ENCODE data around the gene TMEM44. TPM values are rescaled to one million over a fixed set of nuclear protein-coding genes. Genes with fewer than 3 reads are reported as not detected.

The TMEM44 gene
- total and polyA plus RNA-seq, 10 donors, result 5.5 to 30.3 (median 22.1) TPM

DNA sequence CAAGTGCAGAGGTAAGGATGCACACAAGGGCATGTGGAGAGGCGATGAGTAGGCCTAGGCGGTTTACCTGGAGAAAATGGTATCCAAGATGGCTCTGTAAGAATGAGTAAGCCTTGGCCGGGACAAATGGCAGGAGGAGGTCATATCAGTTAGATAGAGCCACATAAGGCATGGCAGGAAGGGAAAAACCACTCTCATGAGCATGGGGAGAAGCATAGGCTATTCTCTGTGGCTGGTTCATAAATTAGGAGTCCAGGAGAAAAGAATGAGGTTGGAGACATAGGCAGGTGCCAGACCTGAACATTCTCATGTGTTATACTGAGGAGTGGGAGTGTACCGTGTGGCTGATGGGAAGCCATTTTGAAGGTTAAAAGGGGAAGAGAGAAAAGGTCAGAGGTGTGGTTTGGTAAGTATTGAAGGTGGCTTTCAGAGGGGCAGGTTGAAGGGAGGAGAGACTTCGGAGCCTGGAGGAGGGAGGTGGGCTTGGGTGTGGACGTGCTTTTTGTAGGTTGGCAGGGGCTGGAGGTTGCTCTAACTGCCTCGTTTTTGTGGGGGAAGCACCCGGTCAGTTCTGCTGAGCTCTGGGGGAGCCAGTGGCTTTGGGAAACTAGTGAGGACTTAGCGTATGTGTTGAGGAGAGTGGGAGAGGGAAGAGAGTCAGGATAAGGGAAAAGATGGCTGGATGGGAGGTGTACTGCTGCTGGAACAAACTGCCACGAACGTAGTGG lies 47.8 kb upstream of the TMEM44 start:
- no peaks in the 10 kb centered on the region for H3K36me3 ChIP-seq
- H3K4me1 ChIP-seq, result peaks cover 13 to 39% (median 26%) of the 10 kb centered on the region in 6 donors
- H3K9me3 ChIP-seq, result no peaks in the 10 kb centered on the region
- H3K27me3 ChIP-seq (replicated peaks in 1 of 7), result no peaks in the 10 kb centered on the region
- no peak overlapping the region for H3K4me3 ChIP-seq
- TF ChIP-seq POLR2A (IDR thresholded peaks at IDR 0.05) (no peak), POLR2AphosphoS5 (IDR thresholded peaks at IDR 0.05) (no peak)
- TF ChIP-seq, protein P1, sequence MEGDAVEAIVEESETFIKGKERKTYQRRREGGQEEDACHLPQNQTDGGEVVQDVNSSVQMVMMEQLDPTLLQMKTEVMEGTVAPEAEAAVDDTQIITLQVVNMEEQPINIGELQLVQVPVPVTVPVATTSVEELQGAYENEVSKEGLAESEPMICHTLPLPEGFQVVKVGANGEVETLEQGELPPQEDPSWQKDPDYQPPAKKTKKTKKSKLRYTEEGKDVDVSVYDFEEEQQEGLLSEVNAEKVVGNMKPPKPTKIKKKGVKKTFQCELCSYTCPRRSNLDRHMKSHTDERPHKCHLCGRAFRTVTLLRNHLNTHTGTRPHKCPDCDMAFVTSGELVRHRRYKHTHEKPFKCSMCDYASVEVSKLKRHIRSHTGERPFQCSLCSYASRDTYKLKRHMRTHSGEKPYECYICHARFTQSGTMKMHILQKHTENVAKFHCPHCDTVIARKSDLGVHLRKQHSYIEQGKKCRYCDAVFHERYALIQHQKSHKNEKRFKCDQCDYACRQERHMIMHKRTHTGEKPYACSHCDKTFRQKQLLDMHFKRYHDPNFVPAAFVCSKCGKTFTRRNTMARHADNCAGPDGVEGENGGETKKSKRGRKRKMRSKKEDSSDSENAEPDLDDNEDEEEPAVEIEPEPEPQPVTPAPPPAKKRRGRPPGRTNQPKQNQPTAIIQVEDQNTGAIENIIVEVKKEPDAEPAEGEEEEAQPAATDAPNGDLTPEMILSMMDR (IDR thresholded peaks at IDR 0.05 in 8 of 11, conservative IDR thresholded peaks at IDR 0.05 in 3 of 11), result no peak
- 74 to 87% (median 84%) methylated on average over 11 of the region's 11 CpGs for WGBS, 5 donors
- no peak for DNase-seq
- intact Hi-C loops (cut with DNase I; ENCODE audit: low total_unique reads), result loop anchor here (5.0 to 10.0 kb wide), 3 partner anchors 274 to 581 kb away; no protein-coding TSS in a partner anchor
- no peak overlapping the region for H3K27ac ChIP-seq

DNA sequence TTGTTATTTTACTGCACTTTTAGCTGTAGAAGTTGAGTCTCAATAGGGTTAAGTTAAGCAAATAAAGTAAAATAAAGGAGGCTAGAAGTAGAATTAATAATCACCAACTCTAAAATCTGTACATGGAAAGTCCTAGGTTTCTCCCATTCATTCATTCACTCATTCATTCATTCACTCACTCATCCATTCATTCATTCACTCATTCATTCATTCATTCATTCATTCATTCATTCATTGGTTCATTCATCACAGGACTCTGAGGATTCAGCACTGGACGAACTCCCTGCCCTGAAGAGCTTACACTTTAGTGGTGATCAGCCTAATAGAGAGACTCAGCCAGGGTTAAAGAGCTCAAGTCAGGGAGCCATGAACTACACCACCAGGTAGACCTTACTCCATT lies 43.3 kb upstream of the TMEM44 start:
- Histone ChIP-seq H3K27me3 (replicated peaks in 1 of 7) (no peaks in the 10 kb centered on the region), H3K36me3 (no peaks in the 10 kb centered on the region), H3K4me1 (peaks cover 0 to 13% (median 8%) of the 10 kb centered on the region in 6 donors), H3K9me3 (no peaks in the 10 kb centered on the region), H3K27ac (no peak overlapping the region), H3K4me3 (no peak overlapping the region)
- DNase-seq, result no peak
- 76 to 92% (median 84%) methylated on average over 1 of the region's 1 CpG for WGBS, 5 donors
- TF ChIP-seq POLR2AphosphoS5 (IDR thresholded peaks at IDR 0.05) (no peak), POLR2A (IDR thresholded peaks at IDR 0.05) (no peak)
- TF ChIP-seq, protein P1 (IDR thresholded peaks at IDR 0.05 in 8 of 11, conservative IDR thresholded peaks at IDR 0.05 in 3 of 11), result no peak
- intact Hi-C loops (cut with DNase I; ENCODE audit: low total_unique reads), result loop anchor here (10.0 kb wide), 1 partner anchor 848 kb away; no protein-coding TSS in a partner anchor

DNA sequence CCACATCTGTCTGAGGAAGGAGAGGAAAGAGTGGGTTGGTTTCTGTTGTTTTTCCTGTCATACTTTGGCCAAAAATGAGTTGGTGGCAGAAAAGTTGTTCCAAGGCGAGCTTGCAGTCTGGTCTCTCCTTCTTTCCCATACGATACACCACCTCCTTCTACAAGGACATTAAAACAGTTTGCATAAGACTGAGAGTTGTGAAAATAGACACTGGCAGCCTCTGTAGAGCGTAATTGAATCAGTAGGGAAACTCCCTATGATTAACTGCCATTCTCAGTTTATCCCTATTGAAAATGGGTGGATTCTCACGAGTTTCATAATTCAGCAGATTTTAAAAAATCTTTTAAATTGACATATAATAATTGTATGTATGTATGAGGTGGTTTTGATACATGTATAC lies 42.5 kb upstream of the TMEM44 start:
- Histone ChIP-seq H3K27ac (no peak overlapping the region), H3K27me3 (replicated peaks in 1 of 7) (no peaks in the 10 kb centered on the region), H3K36me3 (no peaks in the 10 kb centered on the region), H3K4me3 (no peak overlapping the region), H3K4me1 (peaks cover 7 to 21% (median 16%) of the 10 kb centered on the region in 6 donors), H3K9me3 (no peaks in the 10 kb centered on the region)
- TF ChIP-seq POLR2A (IDR thresholded peaks at IDR 0.05), result no peak
- TF ChIP-seq, protein P1 (IDR thresholded peaks at IDR 0.05 in 8 of 11, conservative IDR thresholded peaks at IDR 0.05 in 3 of 11), result no peak
- TF ChIP-seq POLR2AphosphoS5 (IDR thresholded peaks at IDR 0.05), result no peak
- intact Hi-C loops (cut with DNase I; ENCODE audit: low total_unique reads), result loop anchor here (10.0 kb wide), 1 partner anchor 849 kb away; no protein-coding TSS in a partner anchor
- WGBS, 5 donors, result 40 to 78% (median 45%) methylated on average over 4 of the region's 4 CpGs
- no peak for DNase-seq

DNA sequence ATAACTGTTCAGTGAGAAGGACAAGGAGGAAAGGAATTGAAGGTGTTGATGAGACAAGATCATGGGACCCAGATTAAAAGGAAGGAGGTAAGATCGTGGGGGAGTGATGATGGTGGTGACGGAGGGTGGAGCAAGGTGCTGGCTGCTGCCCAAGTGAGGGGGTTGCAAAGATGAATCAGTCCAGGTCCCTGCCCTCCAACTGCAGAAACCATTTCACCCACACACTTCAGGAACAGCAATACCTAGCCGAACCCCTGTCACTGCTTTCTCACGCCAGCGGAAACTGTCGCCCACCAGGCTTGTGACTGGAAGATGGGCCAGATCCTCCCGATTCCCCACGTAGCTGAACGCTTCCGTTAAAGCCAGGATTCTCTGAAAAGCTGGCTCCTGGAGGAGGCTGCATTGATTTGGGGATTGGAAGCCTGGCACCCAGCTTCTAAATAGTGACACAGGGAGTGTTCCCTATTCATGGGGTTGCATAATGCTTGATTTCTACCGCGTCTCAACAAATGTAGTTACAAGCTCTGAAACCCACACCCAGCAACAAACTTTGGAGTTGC lies 41.9 kb upstream of the TMEM44 start:
- no peak overlapping the region for H3K27ac ChIP-seq
- no peak for DNase-seq
- H3K4me3 ChIP-seq, result no peak overlapping the region
- TF ChIP-seq POLR2AphosphoS5 (IDR thresholded peaks at IDR 0.05) (no peak), POLR2A (IDR thresholded peaks at IDR 0.05) (no peak)
- TF ChIP-seq, protein P1 (IDR thresholded peaks at IDR 0.05 in 8 of 11, conservative IDR thresholded peaks at IDR 0.05 in 3 of 11), result no peak
- intact Hi-C loops (cut with DNase I; ENCODE audit: low total_unique reads), result loop anchor here (10.0 kb wide), 1 partner anchor 850 kb away; no protein-coding TSS in a partner anchor
- no peaks in the 10 kb centered on the region for H3K27me3 ChIP-seq (replicated peaks in 1 of 7)
- H3K36me3 ChIP-seq, result no peaks in the 10 kb centered on the region
- H3K4me1 ChIP-seq, result peaks cover 12 to 26% (median 21%) of the 10 kb centered on the region in 6 donors
- H3K9me3 ChIP-seq, result no peaks in the 10 kb centered on the region
- WGBS, 5 donors, result 56 to 77% (median 61%) methylated on average over 12 of the region's 12 CpGs
